ENCODE data around the gene PPOX. TPM values are rescaled to one million over a fixed set of nuclear protein-coding genes. Genes with fewer than 3 reads are reported as not detected.

PPOX gene
- total and polyA plus RNA-seq, 5 experiments from 2014 or later = 12.0 to 82.1 (median 17.8) TPM

DNA sequence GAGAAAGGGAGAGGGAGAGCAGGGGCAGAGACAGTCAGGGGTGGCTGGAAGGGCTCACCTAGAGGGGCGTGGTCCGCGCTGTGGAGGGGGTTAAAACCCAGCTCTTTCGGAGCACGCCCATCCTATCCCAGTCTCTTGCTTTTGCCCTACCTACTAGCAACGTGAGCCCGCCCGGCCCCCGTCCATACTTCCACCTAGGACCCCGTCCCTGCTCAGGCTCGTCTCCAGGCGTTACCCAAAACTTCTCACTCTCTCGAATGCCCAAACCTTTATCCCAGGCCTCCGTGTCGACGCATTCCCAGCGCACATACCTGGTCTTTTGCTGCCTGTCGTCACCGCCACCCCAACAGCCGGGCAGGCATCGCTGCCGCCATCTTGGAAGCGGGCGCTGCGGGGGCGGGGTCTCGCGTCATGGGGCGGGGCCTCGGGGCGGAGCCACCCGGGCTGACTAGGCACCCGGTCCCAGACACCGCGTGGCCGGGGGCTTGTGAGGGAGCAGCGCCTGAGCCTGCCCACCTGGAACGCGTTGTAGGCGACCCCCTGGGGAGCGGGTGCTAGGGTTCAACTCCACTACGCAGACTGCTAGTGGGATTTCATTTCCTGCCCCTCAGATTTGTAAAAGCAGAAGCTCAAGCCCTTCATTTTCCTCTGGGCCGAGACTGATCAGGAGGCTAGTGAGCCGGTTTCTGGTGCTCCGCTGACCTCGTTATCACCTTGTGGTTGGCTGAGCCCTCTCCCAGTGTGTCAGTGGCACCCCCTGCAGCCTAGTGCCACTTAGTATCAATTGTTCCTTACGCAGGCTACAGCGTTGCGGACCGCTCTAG, 11.1 kb downstream of the PPOX start, which contains the start of gene B4GALT3:
Gene B4GALT3 (minus strand): TSS at position 396 of the 824 bp plus-strand sequence. CDS start 1,447 bp downstream, outside the sequence.
- POLR2A ChIA-PET = interaction anchor here (0.5 to 8.7 kb wide), 24 partner anchors 9 to 573 kb away, joined by 3 to 154 read pairs (median 4); partner anchors contain the start of genes DEDD, NDUFS2, PPOX and TOMM40L
- DNase-seq = peak; percentile 85 to 98 (median 93)
- Mint-ChIP-seq H3K27ac (peak within 1 kb of the TSS; percentile 97 to 100 (median 98)), H3K27me3 (no peaks in the 10 kb centered on the region), H3K4me3 (peak within 1 kb of the TSS; percentile 93 to 100 (median 99)), H3K36me3 (peaks cover 0 to 41% (median 10%) of the 10 kb centered on the region in 3 donors), H3K9me3 (no peaks in the 10 kb centered on the region), H3K4me1 (peaks cover 40 to 89% (median 78%) of the 10 kb centered on the region in 4 donors)
- peak; percentile 87 to 92 for ATAC-seq

DNA sequence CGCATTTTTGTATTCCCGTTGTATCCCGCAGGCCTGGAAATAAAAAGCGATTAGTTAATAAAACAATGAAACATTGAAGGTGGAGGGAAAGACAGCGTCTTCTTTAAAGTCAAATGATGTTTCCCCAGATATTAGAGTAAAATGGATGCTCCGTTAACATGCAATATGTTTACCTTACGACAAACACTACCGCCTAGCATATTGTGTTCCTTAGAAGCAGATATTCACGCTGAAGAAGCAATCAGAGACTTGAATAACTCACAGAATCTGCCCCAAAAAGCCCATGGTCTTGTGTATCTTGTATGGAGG, 11.7 kb downstream of the PPOX start:
- no peaks in the 10 kb centered on the region for H3K9me3 Mint-ChIP-seq
- H3K4me3 Mint-ChIP-seq = peak overlapping the region; percentile 93 to 100 (median 99)
- DNase-seq (no peak), ATAC-seq (no peak)
- peak overlapping the region; percentile 97 to 100 (median 98) for H3K27ac Mint-ChIP-seq
- no peaks in the 10 kb centered on the region for H3K27me3 Mint-ChIP-seq
- peaks cover 39 to 89% (median 80%) of the 10 kb centered on the region in 4 donors for H3K4me1 Mint-ChIP-seq
- POLR2A ChIA-PET = interaction anchor here (0.6 to 8.7 kb wide), 12 partner anchors 8 to 223 kb away, joined by 4 to 154 read pairs (median 8); partner anchors contain the start of genes NDUFS2, PPOX, TOMM40L and UFC1
- peaks cover 0 to 36% (median 6%) of the 10 kb centered on the region in 3 donors for H3K36me3 Mint-ChIP-seq

DNA sequence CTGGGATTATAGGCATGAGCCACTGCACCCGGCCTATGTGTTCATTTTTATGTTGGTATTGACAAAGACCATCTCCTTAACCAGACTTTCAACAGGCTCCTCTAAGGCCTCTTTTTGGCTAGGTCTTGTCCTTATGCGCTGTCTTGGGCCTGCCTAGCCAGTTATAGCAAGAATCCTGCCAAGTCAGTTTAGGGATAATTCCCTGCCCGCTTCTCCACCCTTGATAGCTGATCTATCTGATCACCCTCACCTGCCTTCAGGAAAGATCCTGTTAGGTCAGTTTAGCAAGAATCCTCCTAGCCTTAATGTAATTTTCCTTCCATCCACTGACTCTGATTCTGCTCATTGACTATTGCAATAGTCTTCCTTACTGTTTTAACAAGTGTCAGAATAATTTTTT, 13.5 kb downstream of the PPOX start:
- H3K27ac Mint-ChIP-seq = peak overlapping the region in 8 of 10 donors; percentile 17 to 100 (median 87)
- no peak for ATAC-seq
- POLR2A ChIA-PET = interaction anchor here (0.6 to 8.7 kb wide), 10 partner anchors 8 to 835 kb away, joined by 3 to 154 read pairs (median 4); partner anchors contain the start of genes ADAMTS4, FCER1G, NDUFS2 and PPOX
- no peak for DNase-seq
- H3K4me3 Mint-ChIP-seq = peak overlapping the region in 4 of 10 donors; percentile 19 to 42 (median 28)
- H3K27me3 Mint-ChIP-seq = no peaks in the 10 kb centered on the region
- peaks cover 0 to 17% (median 4%) of the 10 kb centered on the region in 3 donors for H3K36me3 Mint-ChIP-seq
- H3K4me1 Mint-ChIP-seq = peaks cover 43 to 92% (median 86%) of the 10 kb centered on the region in 4 donors
- no peaks in the 10 kb centered on the region for H3K9me3 Mint-ChIP-seq

DNA sequence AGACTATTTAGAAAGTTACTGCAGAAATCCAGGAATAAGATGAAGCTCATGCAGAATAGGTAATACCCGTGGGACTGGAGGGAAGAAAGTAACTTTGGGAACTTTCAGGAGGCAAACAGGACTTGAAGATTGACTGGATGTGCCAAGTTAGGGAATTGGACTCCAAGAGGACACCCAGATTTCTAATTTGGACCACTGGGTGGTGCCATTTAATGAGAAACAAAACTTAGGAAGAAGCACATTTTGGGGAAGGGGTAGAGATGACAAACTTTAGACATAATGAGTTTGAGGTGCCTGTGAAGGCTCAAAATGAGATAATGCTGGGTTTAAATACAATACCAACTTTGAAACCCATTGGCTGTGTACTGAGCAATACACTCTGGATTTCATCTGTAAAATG, 14.4 kb downstream of the PPOX start:
- H3K27ac Mint-ChIP-seq = peak overlapping the region in 9 of 10 donors; percentile 61 to 100 (median 88)
- DNase-seq (peak in 1 of 10 donors; percentile 57), ATAC-seq (no peak)
- H3K4me1 Mint-ChIP-seq = peaks cover 42 to 91% (median 84%) of the 10 kb centered on the region in 4 donors
- POLR2A ChIA-PET = interaction anchor here (0.7 to 8.7 kb wide), 11 partner anchors 9 to 45 kb away, joined by 3 to 154 read pairs (median 15); partner anchors contain the start of genes ADAMTS4, APOA2, NDUFS2 and PPOX
- peaks cover 0 to 9% (median 0%) of the 10 kb centered on the region in 3 donors for H3K36me3 Mint-ChIP-seq
- peak overlapping the region in 9 of 10 donors; percentile 15 to 75 (median 42) for H3K4me3 Mint-ChIP-seq
- H3K27me3 Mint-ChIP-seq = no peaks in the 10 kb centered on the region
- H3K9me3 Mint-ChIP-seq = no peaks in the 10 kb centered on the region

DNA sequence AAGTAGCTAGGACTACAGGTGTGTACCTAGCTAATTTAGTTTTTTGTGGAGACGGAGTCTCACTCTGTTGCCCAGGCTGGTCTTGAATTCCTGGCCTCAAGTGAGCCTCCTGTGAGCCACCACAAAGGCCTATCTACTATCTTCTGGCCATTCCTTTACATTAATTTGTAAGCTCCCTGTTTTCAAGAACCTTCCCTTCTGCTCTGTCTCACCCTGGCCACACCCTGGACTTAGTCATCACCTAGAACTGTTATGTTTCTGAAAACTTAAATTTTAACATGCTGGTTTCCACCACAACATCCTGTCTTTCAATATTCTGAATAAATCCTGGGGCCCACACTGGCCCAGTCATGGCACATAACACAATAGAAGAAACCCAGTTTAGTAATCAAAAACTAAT, 16.0 kb downstream of the PPOX start:
- POLR2A ChIA-PET = interaction anchor here (0.7 to 8.7 kb wide), 22 partner anchors 8 to 535 kb away, joined by 3 to 154 read pairs (median 6); partner anchors contain the start of genes ADAMTS4, APOA2, ARHGAP30 and NDUFS2
- Mint-ChIP-seq H3K4me1 (peaks cover 43 to 91% (median 84%) of the 10 kb centered on the region in 4 donors), H3K27ac (peak overlapping the region; percentile 90 to 100 (median 94)), H3K36me3 (peaks cover 0 to 3% (median 0%) of the 10 kb centered on the region in 3 donors), H3K4me3 (peak overlapping the region; percentile 50 to 97 (median 77)), H3K27me3 (no peaks in the 10 kb centered on the region), H3K9me3 (no peaks in the 10 kb centered on the region)
- ATAC-seq = peak; percentile 38 to 49
- peak in 5 of 10 donors; percentile 26 to 80 (median 62) for DNase-seq

DNA sequence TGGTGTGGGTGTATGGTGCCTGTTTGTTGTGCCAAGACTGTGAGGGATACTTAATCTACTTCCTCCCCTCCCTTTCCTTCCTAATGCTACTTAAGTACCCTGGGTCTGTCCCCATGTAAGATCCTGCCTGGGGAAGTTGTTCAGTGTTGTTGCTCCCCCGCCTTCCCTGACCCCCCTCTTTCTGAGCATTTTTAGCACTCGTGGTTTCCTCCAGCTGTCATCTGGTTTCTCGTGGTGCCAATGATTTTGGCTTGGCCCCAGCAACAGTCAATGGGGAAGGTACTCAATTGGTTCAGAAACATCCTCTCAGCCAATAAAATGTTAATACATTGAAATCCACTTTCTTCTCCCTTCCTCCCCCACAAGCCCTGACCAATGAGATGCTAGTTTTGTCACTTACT, 19.1 kb downstream of the PPOX start:
- H3K4me1 Mint-ChIP-seq = peaks cover 44 to 88% (median 82%) of the 10 kb centered on the region in 4 donors
- H3K27ac Mint-ChIP-seq = peak overlapping the region; percentile 89 to 100 (median 94)
- no peaks in the 10 kb centered on the region for H3K9me3 Mint-ChIP-seq
- peak overlapping the region; percentile 74 to 91 (median 88) for H3K4me3 Mint-ChIP-seq
- POLR2A ChIA-PET = interaction anchor here (0.6 to 3.9 kb wide), 10 partner anchors 9 to 133 kb away, joined by 3 to 27 read pairs (median 5); partner anchors contain the start of genes ARHGAP30, B4GALT3, NDUFS2 and PPOX
- ATAC-seq (peak; percentile 72 to 89), DNase-seq (peak; percentile 50 to 92 (median 83))
- H3K27me3 Mint-ChIP-seq = no peaks in the 10 kb centered on the region
- H3K36me3 Mint-ChIP-seq = no peaks in the 10 kb centered on the region

DNA sequence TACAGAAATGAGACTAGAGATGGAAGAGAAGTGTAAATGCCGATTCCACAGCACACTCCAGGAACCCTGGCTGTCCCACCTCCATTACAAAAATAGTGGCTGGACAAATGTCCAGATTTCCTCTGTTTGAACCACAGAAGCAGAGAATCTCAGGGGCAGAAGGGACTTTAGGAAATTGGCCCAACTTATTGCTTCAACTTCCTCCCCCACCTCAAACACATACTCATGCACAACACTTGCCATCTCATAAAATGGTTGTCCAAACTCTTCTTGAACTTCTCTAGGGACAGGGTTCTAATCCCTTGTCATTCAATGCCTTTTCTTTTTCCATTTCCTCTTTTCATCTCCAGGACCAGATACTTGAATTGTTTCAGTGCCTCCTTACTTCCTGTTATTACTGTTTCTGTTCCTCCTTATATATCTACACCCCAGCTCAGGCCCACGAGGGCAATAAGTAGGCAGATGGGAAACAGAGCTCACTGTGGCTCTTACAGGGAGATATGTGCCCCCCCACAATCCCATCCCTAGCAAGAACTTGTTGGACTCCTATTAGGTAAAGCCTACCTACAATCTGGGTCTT, 19.6 kb downstream of the PPOX start:
- Mint-ChIP-seq H3K36me3 (no peaks in the 10 kb centered on the region), H3K4me1 (peaks cover 40 to 83% (median 79%) of the 10 kb centered on the region in 4 donors), H3K27ac (peak overlapping the region; percentile 89 to 100 (median 94)), H3K9me3 (no peaks in the 10 kb centered on the region), H3K27me3 (no peaks in the 10 kb centered on the region), H3K4me3 (peak overlapping the region; percentile 74 to 91 (median 88))
- POLR2A ChIA-PET = interaction anchor here (0.6 to 3.9 kb wide), 16 partner anchors 8 to 136 kb away, joined by 3 to 27 read pairs (median 3); partner anchors contain the start of genes APOA2, ARHGAP30, B4GALT3 and NDUFS2
- DNase-seq (no peak), ATAC-seq (peak; percentile 3 to 4)

DNA sequence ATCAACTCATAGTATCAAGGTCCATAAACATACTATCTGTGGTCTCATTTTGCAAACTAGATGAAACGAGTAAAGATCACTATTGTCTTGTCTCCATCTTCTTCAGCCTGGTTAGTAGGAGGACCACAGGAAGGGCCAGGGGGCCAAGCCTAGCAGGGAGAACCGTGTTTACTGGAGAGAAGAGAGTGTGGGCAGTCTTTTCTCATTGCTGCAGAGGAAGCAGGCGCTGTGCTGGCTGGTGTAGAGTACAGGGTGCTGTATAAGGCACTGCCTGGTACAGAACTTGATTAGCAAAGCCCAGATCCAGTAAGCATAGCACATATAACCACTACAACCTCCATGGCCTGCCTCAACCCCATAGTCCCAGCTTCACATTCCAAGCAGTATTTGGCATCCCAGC, 21.1 kb downstream of the PPOX start:
- H3K4me3 Mint-ChIP-seq = peak overlapping the region in 9 of 10 donors; percentile 2 to 79 (median 60)

DNA sequence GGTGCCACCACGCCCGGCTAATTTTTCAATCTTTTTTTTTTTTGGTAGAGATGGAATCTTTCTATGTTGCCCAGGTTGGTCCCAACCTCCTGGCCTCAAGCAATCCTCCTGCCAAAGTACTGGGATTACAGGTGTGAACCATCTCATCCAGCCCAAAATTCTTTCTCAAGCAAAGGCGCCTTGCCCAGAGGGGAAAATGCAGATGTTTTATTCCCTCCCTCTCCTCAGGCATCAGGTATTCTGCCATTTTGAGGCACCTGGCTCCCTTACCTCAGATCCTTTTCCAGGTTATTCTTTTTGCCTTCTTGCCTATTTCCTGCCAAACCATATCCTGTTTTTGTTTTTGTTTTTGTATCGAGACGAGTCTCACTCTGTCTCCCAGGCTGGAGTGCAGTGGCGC, 22.2 kb downstream of the PPOX start:
- Mint-ChIP-seq H3K4me1 (peaks cover 36 to 76% (median 72%) of the 10 kb centered on the region in 4 donors), H3K27me3 (no peaks in the 10 kb centered on the region), H3K4me3 (peak overlapping the region in 4 of 10 donors; percentile 31 to 62 (median 36)), H3K36me3 (no peaks in the 10 kb centered on the region), H3K27ac (peak overlapping the region in 8 of 10 donors; percentile 62 to 100 (median 82)), H3K9me3 (no peaks in the 10 kb centered on the region)
- DNase-seq (no peak), ATAC-seq (no peak)
- POLR2A ChIA-PET = interaction anchor here (0.6 to 3.9 kb wide), 6 partner anchors 11 to 192 kb away, joined by 3 to 26 read pairs (median 4); partner anchors contain the start of genes ADAMTS4, B4GALT3 and PPOX

More for the DNA sequence above, 21.1 kb downstream of the PPOX start:
- no peaks in the 10 kb centered on the region for H3K27me3 Mint-ChIP-seq
- H3K27ac Mint-ChIP-seq = peak overlapping the region; percentile 89 to 100 (median 94)
- H3K9me3 Mint-ChIP-seq = no peaks in the 10 kb centered on the region
- POLR2A ChIA-PET = interaction anchor here (0.7 to 3.9 kb wide), 7 partner anchors 11 to 38 kb away, joined by 3 to 26 read pairs (median 5); partner anchors contain the start of genes B4GALT3, NDUFS2, PPOX and TOMM40L
- no peak for ATAC-seq
- no peaks in the 10 kb centered on the region for H3K36me3 Mint-ChIP-seq
- peaks cover 36 to 77% (median 73%) of the 10 kb centered on the region in 4 donors for H3K4me1 Mint-ChIP-seq
- no peak for DNase-seq

DNA sequence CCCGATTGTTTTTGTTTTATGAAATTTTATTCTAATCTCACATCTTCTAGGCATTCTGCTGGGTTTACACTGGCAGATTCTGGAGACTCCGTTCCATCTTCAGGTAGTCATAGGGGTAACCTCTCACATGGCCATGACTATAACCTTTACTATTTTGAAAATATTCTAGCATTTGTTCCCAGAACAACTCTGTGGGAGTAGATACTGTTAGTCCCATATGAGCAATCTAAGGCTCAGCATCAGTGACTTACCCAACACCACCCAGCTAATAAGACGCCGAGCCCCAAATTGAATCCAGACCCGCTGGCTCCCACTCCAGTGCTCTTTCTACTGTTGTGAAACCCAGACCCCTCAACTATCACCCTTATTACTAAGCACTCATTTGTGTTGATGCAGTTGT, 22.8 kb downstream of the PPOX start:
- Mint-ChIP-seq H3K27ac (peak overlapping the region in 6 of 10 donors; percentile 43 to 100 (median 73)), H3K9me3 (no peaks in the 10 kb centered on the region), H3K27me3 (no peaks in the 10 kb centered on the region), H3K4me3 (peak overlapping the region in 1 of 10 donors; percentile 34), H3K36me3 (no peaks in the 10 kb centered on the region), H3K4me1 (peaks cover 32 to 73% (median 67%) of the 10 kb centered on the region in 4 donors)
- DNase-seq (no peak), ATAC-seq (no peak)
- POLR2A ChIA-PET = no interaction called here

DNA sequence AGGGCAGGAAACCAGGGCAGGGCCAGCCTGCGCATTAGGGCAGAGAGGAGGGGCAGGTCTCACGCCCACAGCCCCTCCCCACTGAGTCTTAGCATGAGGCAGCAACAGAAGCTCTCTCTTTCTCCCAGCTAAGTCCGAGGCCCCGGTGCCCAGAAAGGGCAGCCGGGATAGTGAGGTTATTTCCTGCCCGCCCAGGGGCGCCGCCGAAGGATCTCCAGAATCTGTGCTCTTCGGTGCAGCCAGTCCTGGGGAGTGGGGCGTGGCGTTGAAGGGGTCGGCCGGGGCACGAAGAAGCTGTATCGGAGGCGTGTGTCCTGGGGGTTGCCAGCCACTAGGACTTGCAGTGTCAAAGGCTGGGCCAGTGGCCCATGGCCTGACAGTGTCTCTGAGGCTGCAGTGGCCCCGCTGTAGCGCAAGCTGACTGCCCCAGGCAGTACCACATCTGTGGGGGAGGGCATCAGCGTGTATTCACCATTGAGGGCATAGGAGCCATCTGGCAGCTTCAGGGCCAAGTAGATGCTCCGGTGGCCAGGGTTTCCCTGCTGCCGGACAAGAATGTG, 24.8 kb downstream of the PPOX start:
- no peaks in the 10 kb centered on the region for H3K9me3 Mint-ChIP-seq
- H3K27me3 Mint-ChIP-seq = no peaks in the 10 kb centered on the region
- H3K4me1 Mint-ChIP-seq = peaks cover 21 to 72% (median 61%) of the 10 kb centered on the region in 4 donors
- no peak overlapping the region for H3K4me3 Mint-ChIP-seq
- POLR2A ChIA-PET = interaction anchor here (0.5 to 5.8 kb wide), 13 partner anchors 8 to 183 kb away, joined by 3 to 59 read pairs (median 5); partner anchors contain the start of genes B4GALT3, DEDD, NDUFS2 and PPOX
- peak overlapping the region in 3 of 10 donors; percentile 25 to 91 (median 49) for H3K27ac Mint-ChIP-seq
- ATAC-seq (no peak), DNase-seq (no peak)
- H3K36me3 Mint-ChIP-seq = no peaks in the 10 kb centered on the region

Measured in naive thymus-derived CD8-positive, alpha-beta T cell (primary cell).